Measurements from ENCODE around the gene OR10K1. TPM values are rescaled to one million over a fixed set of nuclear protein-coding genes. Genes with fewer than 3 reads are reported as not detected.

Gene OR10K1, protein sequence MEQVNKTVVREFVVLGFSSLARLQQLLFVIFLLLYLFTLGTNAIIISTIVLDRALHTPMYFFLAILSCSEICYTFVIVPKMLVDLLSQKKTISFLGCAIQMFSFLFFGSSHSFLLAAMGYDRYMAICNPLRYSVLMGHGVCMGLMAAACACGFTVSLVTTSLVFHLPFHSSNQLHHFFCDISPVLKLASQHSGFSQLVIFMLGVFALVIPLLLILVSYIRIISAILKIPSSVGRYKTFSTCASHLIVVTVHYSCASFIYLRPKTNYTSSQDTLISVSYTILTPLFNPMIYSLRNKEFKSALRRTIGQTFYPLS
- total RNA-seq = not detected in 2 replicates

DNA sequence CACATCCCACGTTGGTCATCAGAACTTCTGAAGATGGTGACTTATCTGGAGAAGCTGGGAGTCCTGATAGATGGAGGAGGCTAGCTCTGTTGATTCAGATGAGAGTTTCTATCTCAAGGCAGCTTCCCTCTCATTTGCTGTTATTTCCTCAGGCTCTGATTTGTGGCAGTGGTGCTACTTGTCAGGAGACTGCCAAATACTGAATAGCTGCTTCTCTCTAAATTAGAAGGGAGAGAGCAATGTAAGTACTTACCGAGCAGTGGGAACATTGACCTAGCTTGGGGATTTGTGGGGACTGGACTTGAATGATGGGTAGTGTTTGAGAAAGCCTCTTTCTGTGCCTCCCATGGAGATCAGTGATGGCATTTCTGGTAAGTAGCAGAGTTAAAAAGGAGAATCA, at the start of gene OR10K1:
Gene OR10K1 (plus strand): TSS at position 301 of the 400 bp plus-strand sequence. CDS start 3,728 bp downstream, outside the sequence.
- TF ChIP-seq, protein P1, sequence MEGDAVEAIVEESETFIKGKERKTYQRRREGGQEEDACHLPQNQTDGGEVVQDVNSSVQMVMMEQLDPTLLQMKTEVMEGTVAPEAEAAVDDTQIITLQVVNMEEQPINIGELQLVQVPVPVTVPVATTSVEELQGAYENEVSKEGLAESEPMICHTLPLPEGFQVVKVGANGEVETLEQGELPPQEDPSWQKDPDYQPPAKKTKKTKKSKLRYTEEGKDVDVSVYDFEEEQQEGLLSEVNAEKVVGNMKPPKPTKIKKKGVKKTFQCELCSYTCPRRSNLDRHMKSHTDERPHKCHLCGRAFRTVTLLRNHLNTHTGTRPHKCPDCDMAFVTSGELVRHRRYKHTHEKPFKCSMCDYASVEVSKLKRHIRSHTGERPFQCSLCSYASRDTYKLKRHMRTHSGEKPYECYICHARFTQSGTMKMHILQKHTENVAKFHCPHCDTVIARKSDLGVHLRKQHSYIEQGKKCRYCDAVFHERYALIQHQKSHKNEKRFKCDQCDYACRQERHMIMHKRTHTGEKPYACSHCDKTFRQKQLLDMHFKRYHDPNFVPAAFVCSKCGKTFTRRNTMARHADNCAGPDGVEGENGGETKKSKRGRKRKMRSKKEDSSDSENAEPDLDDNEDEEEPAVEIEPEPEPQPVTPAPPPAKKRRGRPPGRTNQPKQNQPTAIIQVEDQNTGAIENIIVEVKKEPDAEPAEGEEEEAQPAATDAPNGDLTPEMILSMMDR (IDR thresholded peaks at IDR 0.05) = no peak
- no peaks in the 10 kb centered on the region for H3K4me1 Mint-ChIP-seq
- H3K27me3 Mint-ChIP-seq = peaks cover 1% of the 10 kb centered on the region
- H3K4me3 Mint-ChIP-seq = no peak within 1 kb of the TSS
- H3K9me3 Mint-ChIP-seq = no peaks in the 10 kb centered on the region
- DNase-seq = no peak
- CTCF ChIA-PET = no interaction called here
- intact Hi-C loops (cut with micrococcal nuclease) = no loop called here
- H3K27ac Mint-ChIP-seq = no peak within 1 kb of the TSS
- POLR2A ChIA-PET = no interaction called here
- ATAC-seq (ENCODE audit: low read depth) = no peak
- no peaks in the 10 kb centered on the region for H3K36me3 Mint-ChIP-seq (ENCODE audit: low read depth)

DNA sequence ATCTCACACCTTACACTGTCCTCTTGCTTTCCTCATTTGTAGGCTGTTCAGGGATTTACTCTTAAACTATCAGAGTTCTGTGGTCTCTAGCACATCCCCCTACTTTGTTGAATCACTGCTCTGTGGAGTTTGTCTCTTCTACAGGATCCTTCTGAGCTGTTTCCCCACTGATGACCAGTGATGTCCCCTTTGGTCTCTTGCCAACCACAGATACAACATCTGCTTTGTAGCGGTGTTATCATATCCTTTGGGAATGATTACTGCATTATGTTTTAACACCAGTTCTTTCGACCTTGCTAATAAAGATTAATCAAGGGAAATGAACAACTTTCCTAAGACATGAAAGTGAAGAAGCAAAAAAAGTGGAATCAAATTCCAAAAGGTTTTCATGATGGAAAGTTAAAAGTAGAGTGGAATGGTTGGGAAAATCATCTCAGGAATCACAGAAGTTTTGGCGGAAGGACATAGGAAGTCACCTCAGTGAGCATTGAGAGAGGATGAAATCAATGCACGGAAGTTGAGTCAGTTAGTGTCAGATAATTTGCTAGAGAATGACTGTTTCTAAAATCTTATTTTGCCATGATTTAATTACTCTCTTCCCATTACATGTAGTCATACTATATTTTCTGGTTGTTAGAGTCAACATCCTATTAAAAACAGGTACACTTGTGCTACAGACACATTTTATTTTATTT, 46.8 kb upstream of the OR10K1 start:
- Mint-ChIP-seq H3K9me3 (no peaks in the 10 kb centered on the region), H3K4me3 (no peak overlapping the region), H3K27ac (no peak overlapping the region), H3K36me3 (ENCODE audit: low read depth) (no peaks in the 10 kb centered on the region), H3K4me1 (no peaks in the 10 kb centered on the region), H3K27me3 (peaks cover 2% of the 10 kb centered on the region)
- no peak for DNase-seq
- intact Hi-C loops (cut with micrococcal nuclease) = no loop called here
- TF ChIP-seq, protein P1 (IDR thresholded peaks at IDR 0.05) = no peak
- ChIA-PET CTCF (interaction anchor here (1.3 kb wide), 1 partner anchor 211 kb away, joined by 3 read pairs; no protein-coding TSS in a partner anchor), POLR2A (interaction anchor here (0.5 kb wide), 1 partner anchor 161 kb away, joined by 11 read pairs; no protein-coding TSS in a partner anchor)
- ATAC-seq (ENCODE audit: low read depth) = no peak

DNA sequence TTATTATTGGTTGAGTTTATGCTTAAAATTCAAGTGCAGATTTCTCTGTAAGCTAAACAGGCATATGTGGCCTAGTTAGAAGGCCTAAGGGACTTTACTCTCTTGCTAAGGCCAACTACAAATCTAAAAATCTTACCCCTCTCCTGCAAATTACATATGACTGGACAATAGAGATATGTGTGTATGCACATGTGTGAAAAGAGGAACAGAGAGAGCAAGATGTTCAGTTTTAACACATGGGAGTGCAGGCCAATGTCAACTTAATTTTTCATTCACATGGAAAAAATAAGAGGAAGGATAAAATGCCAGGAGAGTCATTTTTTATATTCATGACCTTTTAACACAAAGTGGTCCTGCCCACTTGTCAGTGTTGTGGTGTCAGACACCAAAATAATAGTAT, 44.0 kb upstream of the OR10K1 start:
- no peak for DNase-seq
- Mint-ChIP-seq H3K27ac (no peak overlapping the region), H3K36me3 (ENCODE audit: low read depth) (no peaks in the 10 kb centered on the region), H3K9me3 (no peaks in the 10 kb centered on the region), H3K4me3 (no peak overlapping the region), H3K4me1 (no peaks in the 10 kb centered on the region), H3K27me3 (peaks cover 3% of the 10 kb centered on the region)
- POLR2A ChIA-PET = no interaction called here
- ATAC-seq (ENCODE audit: low read depth) = no peak
- CTCF ChIA-PET = no interaction called here
- intact Hi-C loops (cut with micrococcal nuclease) = no loop called here
- TF ChIP-seq, protein P1 (IDR thresholded peaks at IDR 0.05) = no peak

DNA sequence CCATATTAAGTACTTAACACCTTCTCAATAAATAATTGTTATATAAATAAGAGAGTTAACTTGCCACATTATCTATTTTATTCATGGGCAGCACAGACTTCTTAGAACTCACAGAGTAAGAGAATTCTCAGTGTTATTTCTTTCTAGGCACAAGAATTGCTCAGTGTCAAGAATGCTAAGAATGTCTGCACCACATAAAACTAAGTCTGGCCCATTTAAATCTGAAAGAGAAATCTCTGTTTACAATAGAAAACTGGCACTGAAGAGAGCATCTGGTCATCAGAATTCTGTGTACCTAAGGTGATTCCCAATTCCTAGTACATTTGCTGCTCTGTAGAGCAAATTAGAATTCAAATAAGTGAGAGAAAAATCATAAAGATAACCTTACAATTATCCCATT, 39.4 kb upstream of the OR10K1 start:
- ChIA-PET POLR2A (no interaction called here), CTCF (no interaction called here)
- Mint-ChIP-seq H3K4me3 (no peak overlapping the region), H3K36me3 (ENCODE audit: low read depth) (no peaks in the 10 kb centered on the region), H3K27ac (no peak overlapping the region), H3K4me1 (no peaks in the 10 kb centered on the region), H3K27me3 (peaks cover 3% of the 10 kb centered on the region), H3K9me3 (no peaks in the 10 kb centered on the region)
- DNase-seq = no peak
- intact Hi-C loops (cut with micrococcal nuclease) = no loop called here
- ATAC-seq (ENCODE audit: low read depth) = no peak
- TF ChIP-seq, protein P1 (IDR thresholded peaks at IDR 0.05) = no peak

DNA sequence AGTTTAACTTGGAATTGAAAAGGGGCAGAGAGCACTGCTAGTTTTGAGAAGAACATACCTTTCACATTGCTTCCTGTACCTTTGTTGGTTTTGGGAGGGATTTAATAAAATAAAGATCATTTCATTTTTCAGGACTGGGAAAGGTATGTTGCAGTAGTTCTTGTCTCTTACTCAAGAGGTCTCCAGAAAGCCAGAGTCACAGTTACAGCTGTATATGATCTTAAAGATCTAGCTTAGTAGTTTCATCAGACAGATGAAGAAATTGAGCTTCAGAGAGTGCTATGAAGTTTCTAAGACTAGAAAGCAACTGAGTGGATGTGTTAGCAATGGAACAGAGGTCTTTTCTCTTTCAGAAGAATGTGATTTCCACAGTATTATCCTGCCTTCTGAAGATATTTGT, 36.6 kb upstream of the OR10K1 start:
- Mint-ChIP-seq H3K27me3 (peaks cover 7% of the 10 kb centered on the region), H3K9me3 (no peaks in the 10 kb centered on the region), H3K36me3 (ENCODE audit: low read depth) (no peaks in the 10 kb centered on the region), H3K4me3 (no peak overlapping the region), H3K4me1 (no peaks in the 10 kb centered on the region), H3K27ac (no peak overlapping the region)
- TF ChIP-seq, protein P1 (IDR thresholded peaks at IDR 0.05) = no peak
- CTCF ChIA-PET = no interaction called here
- DNase-seq (no peak), ATAC-seq (ENCODE audit: low read depth) (no peak)
- intact Hi-C loops (cut with micrococcal nuclease) = no loop called here
- POLR2A ChIA-PET = no interaction called here
